ENCODE results near the gene PPAN. TPM values are rescaled to one million over a fixed set of nuclear protein-coding genes. Genes with fewer than 3 reads are reported as not detected.

The PPAN gene
- total RNA-seq, 1 donor from 2014 or later: 31.0 TPM

DNA sequence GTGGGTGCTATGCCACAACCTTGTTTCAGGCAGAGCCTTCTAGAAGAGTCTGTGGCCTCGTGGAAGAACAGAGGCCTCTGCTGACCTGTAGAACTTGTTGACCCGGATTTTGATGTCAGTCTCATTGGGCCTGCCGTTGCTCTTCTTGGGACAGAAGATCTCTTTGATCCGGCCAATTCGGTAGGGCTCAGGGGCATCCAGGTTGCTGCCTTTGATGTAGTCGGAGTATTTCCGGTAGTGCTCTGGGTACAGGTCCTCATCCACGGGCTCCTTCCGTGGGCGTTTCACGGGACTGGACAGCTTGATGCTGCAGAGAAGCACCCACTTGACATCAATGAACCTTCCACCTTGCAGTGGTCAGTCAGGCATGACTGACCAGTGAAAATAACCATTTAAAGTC lies 37.5 kb downstream of the PPAN start:
- Mint-ChIP-seq H3K27ac (ENCODE audit: unreplicated experiment) (no peak overlapping the region), H3K4me1 (ENCODE audit: low read depth) (no peaks in the 10 kb centered on the region)

GRCh38 chr19:10144361-10144760 lies 38.2 kb downstream of the PPAN start:
- H3K4me1 Mint-ChIP-seq (ENCODE audit: low read depth): no peaks in the 10 kb centered on the region
- no peak for DNase-seq (ENCODE audit: low spot score)
- no peaks in the 10 kb centered on the region for H3K9me3 Mint-ChIP-seq (ENCODE audit: low read depth)
- no peaks in the 10 kb centered on the region for H3K27me3 Mint-ChIP-seq (ENCODE audit: low read depth)
- H3K36me3 Mint-ChIP-seq (ENCODE audit: low read depth): peaks cover 30% of the 10 kb centered on the region
- no peak for TF ChIP-seq CTCF (IDR thresholded peaks at IDR 0.05)
- no peak overlapping the region for H3K4me3 Mint-ChIP-seq (ENCODE audit: unreplicated experiment)
- H3K27ac Mint-ChIP-seq (ENCODE audit: unreplicated experiment): no peak overlapping the region

More for the DNA sequence above, 37.5 kb downstream of the PPAN start:
- Mint-ChIP-seq H3K27me3 (ENCODE audit: low read depth) (no peaks in the 10 kb centered on the region), H3K9me3 (ENCODE audit: low read depth) (no peaks in the 10 kb centered on the region), H3K4me3 (ENCODE audit: unreplicated experiment) (no peak overlapping the region), H3K36me3 (ENCODE audit: low read depth) (peaks cover 28% of the 10 kb centered on the region)
- DNase-seq (ENCODE audit: low spot score): no peak
- no peak for TF ChIP-seq CTCF (IDR thresholded peaks at IDR 0.05)

GRCh38 chr19:10145031-10145430 lies 38.9 kb downstream of the PPAN start:
- H3K4me1 Mint-ChIP-seq (ENCODE audit: low read depth): no peaks in the 10 kb centered on the region
- peaks cover 30% of the 10 kb centered on the region for H3K36me3 Mint-ChIP-seq (ENCODE audit: low read depth)
- TF ChIP-seq CTCF (IDR thresholded peaks at IDR 0.05): no peak
- no peaks in the 10 kb centered on the region for H3K27me3 Mint-ChIP-seq (ENCODE audit: low read depth)
- no peaks in the 10 kb centered on the region for H3K9me3 Mint-ChIP-seq (ENCODE audit: low read depth)
- no peak overlapping the region for H3K27ac Mint-ChIP-seq (ENCODE audit: unreplicated experiment)
- no peak overlapping the region for H3K4me3 Mint-ChIP-seq (ENCODE audit: unreplicated experiment)
- DNase-seq (ENCODE audit: low spot score): no peak

DNA sequence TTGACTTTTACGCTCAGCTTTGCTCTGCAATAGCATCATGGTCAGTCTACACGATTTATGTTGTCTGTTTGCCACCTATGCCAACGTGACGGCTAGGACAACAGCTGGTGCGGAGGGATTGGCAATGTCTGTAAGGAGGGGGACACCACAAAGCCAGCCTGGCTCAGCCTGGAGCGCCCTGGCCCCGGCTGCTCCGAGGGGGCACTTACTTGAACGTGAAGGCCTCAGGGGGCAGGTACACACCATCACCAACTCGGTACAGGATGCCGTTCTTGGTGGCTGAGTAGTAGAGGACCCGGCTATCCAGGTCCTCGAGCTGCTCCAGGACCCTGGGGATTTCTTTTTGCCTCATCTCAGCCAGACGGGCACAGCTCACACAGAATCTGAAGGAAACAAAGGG lies 40.0 kb downstream of the PPAN start:
- H3K27ac Mint-ChIP-seq (ENCODE audit: unreplicated experiment): no peak overlapping the region
- no peak for TF ChIP-seq CTCF (IDR thresholded peaks at IDR 0.05)
- H3K27me3 Mint-ChIP-seq (ENCODE audit: low read depth): no peaks in the 10 kb centered on the region
- H3K36me3 Mint-ChIP-seq (ENCODE audit: low read depth): peaks cover 31% of the 10 kb centered on the region
- DNase-seq (ENCODE audit: low spot score): no peak
- no peak overlapping the region for H3K4me3 Mint-ChIP-seq (ENCODE audit: unreplicated experiment)
- no peaks in the 10 kb centered on the region for H3K4me1 Mint-ChIP-seq (ENCODE audit: low read depth)
- no peaks in the 10 kb centered on the region for H3K9me3 Mint-ChIP-seq (ENCODE audit: low read depth)

GRCh38 chr19:10149427-10149826 lies 43.3 kb downstream of the PPAN start:
- H3K9me3 Mint-ChIP-seq (ENCODE audit: low read depth): no peaks in the 10 kb centered on the region
- no peaks in the 10 kb centered on the region for H3K4me1 Mint-ChIP-seq (ENCODE audit: low read depth)
- no peak for TF ChIP-seq CTCF (IDR thresholded peaks at IDR 0.05)
- H3K27ac Mint-ChIP-seq (ENCODE audit: unreplicated experiment): no peak overlapping the region
- no peak for DNase-seq (ENCODE audit: low spot score)
- H3K36me3 Mint-ChIP-seq (ENCODE audit: low read depth): peaks cover 39% of the 10 kb centered on the region
- H3K4me3 Mint-ChIP-seq (ENCODE audit: unreplicated experiment): no peak overlapping the region
- H3K27me3 Mint-ChIP-seq (ENCODE audit: low read depth): no peaks in the 10 kb centered on the region
